Mononuclear cell (primary cell): ENCODE results near the gene ATG5. TPM values are rescaled to one million over a fixed set of nuclear protein-coding genes. Genes with fewer than 3 reads are reported as not detected.
"Not testable (repeated sequence)": the region's sequence is repeated elsewhere in the genome, so short reads cannot be mapped to it uniquely, and the experiment has no call there.

Experiments used
- H3K27me3 ChIP-seq: 2 replicates; pipeline ENCODE4 v1.6.0; 2011; ENCODE audit warnings: low read length, control low read depth; ENCODE audit not compliant: insufficient read depth
- H3K4me1 ChIP-seq: 2 replicates; pipeline ENCODE4 v1.5.1; 2011; ENCODE audit warnings: mild to moderate bottlenecking, low read length, control low read depth; ENCODE audit not compliant: insufficient read depth
- H3K4me3 ChIP-seq: 2 replicates; pipeline ENCODE4 v1.5.1; 2011; ENCODE audit warnings: mild to moderate bottlenecking, low read length, moderate library complexity
- H3K9me3 ChIP-seq: 2 replicates; pipeline ENCODE4 v1.5.1; 2011; ENCODE audit warnings: low read depth, mild to moderate bottlenecking, control low read depth, low read length
- total RNA-seq: library from RNA; depleted of rRNA; stranded (reverse); fragments of >200 nt; gene quantifications from one replicate; pipeline ENCODE4 v1.2.3, GENCODE V29; 2012

ATG5 gene
- total RNA-seq, 1 donor, result 62.8 TPM

DNA sequence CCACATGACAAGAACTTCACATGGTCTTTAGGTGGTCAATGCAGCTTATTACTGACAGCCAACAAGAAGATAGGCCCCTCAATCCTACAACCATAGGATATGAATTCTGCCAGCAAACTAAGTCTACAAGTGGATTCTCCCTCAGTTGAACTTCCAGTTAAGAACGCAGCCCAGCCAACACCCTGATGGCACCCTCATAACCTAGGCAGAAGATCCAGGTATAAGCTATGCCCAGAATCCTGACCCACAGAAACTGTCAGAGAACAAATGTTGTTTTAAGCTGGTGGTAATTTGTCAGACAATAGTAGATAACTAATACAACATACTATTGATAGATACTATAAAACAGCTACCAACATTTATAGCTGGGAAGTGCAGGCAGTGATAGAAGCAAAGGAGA is 38.8 kb downstream of the ATG5 start:
- H3K4me1 ChIP-seq, result no peaks in the 10 kb centered on the region
- H3K9me3 ChIP-seq, result peaks cover 12% of the 10 kb centered on the region
- H3K27me3 ChIP-seq, result no peaks in the 10 kb centered on the region
- H3K4me3 ChIP-seq, result no peak overlapping the region

DNA sequence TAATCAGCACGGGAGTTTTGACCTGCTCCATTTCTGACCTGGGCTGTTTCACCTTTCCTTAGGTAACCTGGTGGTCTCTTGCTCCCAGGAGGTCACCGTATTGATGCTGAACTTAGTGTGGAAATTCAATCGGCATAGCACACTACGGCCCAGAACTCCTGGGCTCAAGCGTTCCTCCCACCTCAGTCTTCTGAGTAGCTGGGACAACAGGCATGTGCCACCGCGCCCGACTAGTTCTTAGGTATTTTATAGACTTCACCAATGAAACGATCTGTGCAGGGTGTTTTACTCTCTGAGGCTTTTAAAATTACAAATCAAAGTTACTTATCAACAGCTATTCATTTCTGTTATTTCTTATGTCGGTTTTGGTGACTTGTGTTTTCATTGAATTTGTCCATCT is 42.1 kb downstream of the ATG5 start:
- Histone ChIP-seq H3K4me3 (no peak overlapping the region), H3K9me3 (no peaks in the 10 kb centered on the region), H3K4me1 (no peaks in the 10 kb centered on the region), H3K27me3 (no peaks in the 10 kb centered on the region)

DNA sequence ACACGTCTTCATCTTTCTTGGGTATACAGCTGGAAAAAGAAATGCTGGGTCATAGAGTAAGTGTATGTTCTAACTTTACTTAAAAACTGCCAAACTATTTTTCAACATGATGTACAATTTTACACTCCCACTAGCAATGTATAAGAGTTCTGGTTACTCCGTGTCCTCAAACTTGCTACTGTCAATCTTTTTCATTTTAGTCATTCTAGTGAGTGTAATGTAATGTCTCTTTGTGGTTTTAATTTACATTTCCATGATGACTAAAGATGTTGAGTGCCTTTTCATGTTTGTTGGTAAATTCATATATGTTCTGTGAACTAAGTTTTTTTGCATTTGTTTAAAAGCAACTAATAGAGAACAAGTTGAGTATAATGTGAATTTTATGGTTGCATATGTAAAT is 43.9 kb downstream of the ATG5 start:
- Histone ChIP-seq H3K4me1 (no peaks in the 10 kb centered on the region), H3K27me3 (no peaks in the 10 kb centered on the region), H3K4me3 (no peak overlapping the region), H3K9me3 (no peaks in the 10 kb centered on the region)

DNA sequence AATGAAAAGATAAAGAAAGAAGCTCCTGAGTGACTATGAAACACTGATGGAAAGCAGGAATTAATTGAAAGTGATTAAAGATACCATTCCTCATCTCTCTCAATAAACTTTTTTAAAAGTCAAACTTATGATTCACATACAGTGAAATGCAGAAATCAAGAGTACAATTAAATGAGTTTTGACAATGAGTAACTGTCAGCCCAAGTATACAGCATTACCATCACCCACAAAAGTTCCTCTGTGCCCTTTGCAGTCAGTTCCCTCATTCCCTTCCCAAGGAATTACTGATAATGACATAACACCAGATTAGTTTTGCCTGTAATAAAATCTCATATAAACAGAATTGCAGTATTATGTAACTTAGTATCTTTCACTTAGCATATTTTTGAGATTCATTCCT is 44.5 kb downstream of the ATG5 start:
- Histone ChIP-seq H3K4me3 (no peak overlapping the region), H3K27me3 (no peaks in the 10 kb centered on the region), H3K9me3 (no peaks in the 10 kb centered on the region), H3K4me1 (no peaks in the 10 kb centered on the region)

DNA sequence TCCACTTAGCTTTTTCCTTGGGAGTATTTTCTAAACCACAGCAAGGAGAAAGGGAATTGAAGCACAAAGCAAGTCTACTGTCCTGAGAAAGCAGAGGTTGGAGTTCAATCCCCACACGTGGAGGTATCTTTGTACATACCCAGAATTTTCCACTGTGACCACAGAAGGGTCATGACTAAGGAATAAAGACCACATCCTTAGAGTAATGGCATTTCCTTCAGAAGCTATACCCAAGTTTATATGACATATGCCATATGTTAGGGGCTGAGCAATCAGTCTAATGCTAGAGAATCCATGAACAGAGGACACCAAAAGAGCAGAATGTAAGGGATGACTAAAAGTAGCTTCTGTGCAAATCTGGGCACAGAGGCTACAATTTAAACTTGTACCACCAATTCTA is 46.4 kb downstream of the ATG5 start:
- Histone ChIP-seq H3K4me1 (no peaks in the 10 kb centered on the region), H3K27me3 (no peaks in the 10 kb centered on the region), H3K4me3 (no peak overlapping the region), H3K9me3 (no peaks in the 10 kb centered on the region)

- H3K9me3 ChIP-seq, result no peaks in the 10 kb centered on the region
- no peaks in the 10 kb centered on the region for H3K4me1 ChIP-seq
- H3K4me3 ChIP-seq, result no peak overlapping the region
- H3K27me3 ChIP-seq, result no peaks in the 10 kb centered on the region
Measured at GRCh38 chr6:106275692-106276091, 49.9 kb downstream of the ATG5 start.

DNA sequence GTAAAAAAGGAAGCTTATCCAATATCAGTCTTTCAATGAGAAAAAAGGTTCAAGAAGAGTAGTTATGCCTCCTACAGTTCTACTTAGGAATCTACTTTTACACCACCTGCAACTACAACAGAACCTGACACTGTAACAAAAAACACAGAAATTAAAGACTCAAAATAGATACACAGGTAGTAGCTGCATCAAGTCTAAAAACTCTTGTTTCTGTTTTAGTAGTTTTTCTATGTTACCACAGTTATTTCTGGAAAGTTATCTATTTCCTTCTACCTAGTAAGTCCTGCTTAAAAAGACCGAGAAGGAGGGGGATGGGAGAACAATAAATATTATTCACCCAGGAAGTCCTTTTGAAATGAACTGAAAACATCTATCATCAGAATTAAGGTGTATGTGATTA is 52.5 kb downstream of the ATG5 start:
- H3K9me3 ChIP-seq, result no peaks in the 10 kb centered on the region
- H3K4me1 ChIP-seq, result no peaks in the 10 kb centered on the region
- no peak overlapping the region for H3K4me3 ChIP-seq
- H3K27me3 ChIP-seq, result no peaks in the 10 kb centered on the region

GRCh38 chr6:106272287-106272686 is 53.3 kb downstream of the ATG5 start:
- H3K27me3 ChIP-seq, result no peaks in the 10 kb centered on the region
- H3K4me1 ChIP-seq, result no peaks in the 10 kb centered on the region
- H3K4me3 ChIP-seq, result no peak overlapping the region
- no peaks in the 10 kb centered on the region for H3K9me3 ChIP-seq

DNA sequence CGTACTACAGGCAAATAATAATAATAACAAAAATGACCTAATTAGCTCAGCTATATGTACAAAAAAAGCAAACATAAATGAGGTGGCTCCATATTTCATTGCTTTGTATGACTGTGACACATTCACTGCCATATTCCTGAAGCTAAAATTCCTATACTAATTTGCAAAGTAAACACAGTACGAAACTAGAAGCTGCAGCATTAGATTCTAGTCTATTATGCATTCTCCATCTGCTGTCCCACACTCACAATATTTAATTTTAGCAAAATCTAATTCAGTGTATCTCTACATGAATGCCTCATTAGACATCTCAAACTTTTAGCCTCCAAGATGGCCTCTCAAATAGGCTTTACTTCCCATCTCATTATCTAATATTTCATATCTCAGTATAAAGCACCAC is 55.1 kb downstream of the ATG5 start:
- Histone ChIP-seq H3K9me3 (no peaks in the 10 kb centered on the region), H3K27me3 (no peaks in the 10 kb centered on the region), H3K4me3 (no peak overlapping the region), H3K4me1 (no peaks in the 10 kb centered on the region)

DNA sequence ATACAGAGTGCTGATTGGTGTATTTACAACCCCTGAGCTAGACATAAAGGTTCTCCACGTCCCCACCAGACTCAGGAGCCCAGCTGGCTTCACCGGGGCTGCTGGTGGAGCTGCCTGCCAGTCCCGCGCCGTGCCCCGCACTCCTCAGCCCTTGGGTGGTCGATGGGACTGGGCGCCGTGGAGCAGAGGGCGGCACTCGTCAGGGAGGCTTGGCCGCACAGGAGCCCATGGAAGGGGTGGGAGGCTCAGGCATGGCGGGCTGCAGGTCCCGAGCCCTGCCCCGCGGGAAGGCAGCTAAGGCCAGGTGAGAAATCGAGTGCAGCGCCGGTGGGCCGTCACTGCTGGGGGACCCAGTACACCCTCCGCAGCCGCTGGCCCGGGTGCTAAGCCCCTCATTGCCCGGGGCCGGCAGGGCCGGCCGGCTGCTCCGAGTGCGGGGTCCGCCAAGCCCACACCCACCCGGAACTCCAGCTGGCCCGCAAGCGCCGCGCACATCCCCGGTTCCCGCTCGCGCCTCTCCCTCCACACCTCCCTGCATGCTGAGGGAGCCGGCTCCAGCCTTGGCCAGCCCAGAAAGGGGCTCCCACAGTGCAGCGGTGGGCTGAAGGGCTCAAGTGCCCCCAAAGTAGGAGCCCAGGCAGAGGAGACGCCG is 56.2 kb downstream of the ATG5 start:
- H3K4me1 ChIP-seq, H3K9me3 ChIP-seq, H3K4me3 ChIP-seq, H3K27me3 ChIP-seq: not testable (repeated sequence)

DNA sequence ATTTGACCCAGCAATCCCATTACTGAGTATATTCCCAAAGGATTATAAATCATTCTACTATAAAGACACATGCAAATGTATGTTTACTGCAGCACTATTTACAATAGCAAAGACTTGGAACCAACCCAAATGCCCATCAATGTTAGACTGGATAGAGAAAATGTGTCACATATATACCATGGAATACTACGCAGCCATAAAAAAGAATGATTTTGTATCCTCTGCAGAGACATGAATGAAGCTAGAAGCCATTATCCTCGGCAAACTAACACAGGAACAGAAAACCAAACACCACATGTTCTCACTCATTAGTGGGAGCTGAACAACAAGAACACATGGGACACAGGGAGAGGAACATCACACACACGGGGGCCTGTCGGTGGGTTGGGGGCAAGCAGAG is 57.1 kb downstream of the ATG5 start:
- H3K9me3 ChIP-seq, H3K27me3 ChIP-seq, H3K4me3 ChIP-seq, H3K4me1 ChIP-seq: not testable (repeated sequence)

DNA sequence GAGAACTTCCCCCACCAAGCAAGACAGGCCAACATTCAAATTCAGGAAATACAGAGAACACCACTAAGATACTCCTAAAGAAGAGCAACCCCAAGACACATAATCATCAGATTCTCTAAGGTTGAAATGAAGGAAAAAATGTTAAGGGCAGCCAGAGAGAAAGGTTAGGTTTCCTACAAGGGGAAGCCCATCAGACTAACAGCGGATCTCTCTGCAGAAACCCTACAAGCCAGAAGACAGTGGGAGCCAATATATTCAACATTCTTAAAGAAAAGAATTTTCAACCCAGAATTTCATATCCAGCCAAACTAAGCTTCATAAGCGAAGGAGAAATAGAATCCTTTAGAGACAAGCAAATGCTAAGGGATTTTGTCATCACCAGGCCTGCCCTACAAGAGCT is 61.1 kb downstream of the ATG5 start:
- not testable (repeated sequence) for H3K4me1 ChIP-seq, H3K4me3 ChIP-seq, H3K27me3 ChIP-seq, H3K9me3 ChIP-seq

DNA sequence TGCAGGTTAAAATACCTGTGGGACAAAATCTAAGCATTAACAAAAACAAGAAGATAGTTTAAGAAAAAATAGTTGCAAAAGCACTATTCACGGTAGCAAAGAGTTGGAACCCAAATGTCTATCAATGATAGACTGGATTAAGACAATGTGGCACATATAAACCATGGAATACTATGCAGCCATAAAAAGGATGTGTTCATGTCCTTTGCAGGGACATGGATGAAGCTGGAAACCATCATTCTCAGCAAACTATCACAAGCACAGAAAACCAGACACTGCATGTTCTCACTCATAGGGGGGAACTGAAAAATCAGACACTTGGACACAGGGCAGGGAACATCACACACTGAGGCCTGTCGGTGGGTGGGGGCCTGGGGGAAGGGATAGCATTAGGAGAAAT is 65.8 kb downstream of the ATG5 start:
- not testable (repeated sequence) for H3K4me1 ChIP-seq, H3K9me3 ChIP-seq, H3K4me3 ChIP-seq, H3K27me3 ChIP-seq

DNA sequence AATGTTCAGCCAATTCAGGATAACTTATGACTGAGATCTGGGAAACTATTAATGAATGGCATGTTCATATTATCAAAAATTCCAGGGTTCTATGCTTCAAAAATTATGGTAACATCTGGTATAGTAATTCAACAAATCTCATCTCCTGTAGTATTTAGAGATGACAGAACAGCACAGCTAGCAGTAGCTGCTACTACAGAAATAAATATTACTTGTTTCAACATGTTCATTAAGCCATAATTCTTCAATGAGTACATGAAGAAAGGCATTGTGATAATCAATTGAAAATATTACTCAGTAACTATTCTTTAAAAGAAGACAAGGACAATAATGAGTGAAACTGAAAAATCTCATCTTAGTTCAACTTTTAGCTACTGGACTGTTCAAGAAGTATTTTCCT is 66.8 kb downstream of the ATG5 start:
- H3K9me3 ChIP-seq, result no peaks in the 10 kb centered on the region

GRCh38 chr6:106257195-106257594 is 68.4 kb downstream of the ATG5 start:
- Histone ChIP-seq H3K27me3 (no peaks in the 10 kb centered on the region), H3K4me1 (no peaks in the 10 kb centered on the region), H3K9me3 (no peaks in the 10 kb centered on the region), H3K4me3 (no peak overlapping the region)

More for the DNA sequence above, 66.8 kb downstream of the ATG5 start:
- Histone ChIP-seq H3K27me3 (no peaks in the 10 kb centered on the region), H3K4me3 (no peak overlapping the region), H3K4me1 (no peaks in the 10 kb centered on the region)

DNA sequence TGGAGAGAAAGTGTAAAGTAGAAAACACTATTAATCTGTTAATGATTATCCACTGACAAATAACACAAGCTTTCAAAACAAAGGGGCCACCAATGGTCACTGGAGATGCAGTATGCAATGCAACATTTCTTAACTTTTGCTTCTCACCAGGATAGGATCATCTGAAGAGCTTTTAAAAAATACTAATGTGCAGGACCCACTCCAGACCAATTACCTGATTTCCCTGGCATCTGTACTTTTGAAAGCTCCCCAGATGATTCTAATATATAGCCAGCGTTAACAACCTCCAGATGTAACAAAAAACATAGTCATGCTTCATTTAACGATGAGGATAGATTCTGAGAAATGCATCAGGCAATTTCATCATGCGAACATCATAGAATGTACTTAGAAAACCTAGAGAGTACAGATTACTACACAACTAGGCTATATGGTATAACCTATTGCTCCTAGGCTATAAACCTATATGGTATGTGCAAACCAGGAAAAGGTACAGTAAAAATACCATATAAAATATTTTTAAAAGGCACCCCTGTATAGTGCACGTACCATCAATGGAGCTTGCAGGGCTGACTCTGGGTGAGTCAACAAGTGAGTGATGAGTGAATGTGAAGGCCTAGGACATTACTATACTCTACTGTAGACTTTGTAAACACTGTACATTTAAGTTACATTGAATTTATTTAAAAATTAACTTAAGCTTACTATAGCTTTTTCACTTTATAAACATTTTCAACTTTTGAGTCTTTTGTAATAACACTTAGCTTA is 69.2 kb downstream of the ATG5 start:
- Histone ChIP-seq H3K27me3 (no peaks in the 10 kb centered on the region), H3K4me1 (no peaks in the 10 kb centered on the region), H3K9me3 (no peaks in the 10 kb centered on the region), H3K4me3 (no peak overlapping the region)
